Loucy (cell line): ENCODE measurements around the gene CDCA4.

Source experiments
- H2AFZ ChIP-seq: fragments of 200-600 bp; sonication (generic); 2 replicates; pipeline ENCODE4 v1.6.0; 2016; ENCODE audit warnings: antibody characterized with exemption, mild to moderate bottlenecking, low read length, moderate library complexity
- H3F3A ChIP-seq: fragments of 200-600 bp; 2 replicates; pipeline ENCODE4 v1.6.0; 2016; ENCODE audit warnings: antibody characterized with exemption, low read depth, mild to moderate bottlenecking
- H3K27me3 ChIP-seq: fragments of 200-600 bp; sonication (generic); 2 replicates; pipeline ENCODE4 v1.6.1; 2014; ENCODE audit warnings: low read length, mild to moderate bottlenecking; ENCODE audit not compliant: insufficient read depth, poor library complexity, severe bottlenecking
- H3K36me3 ChIP-seq: fragments of 200-600 bp; sonication (generic); 2 replicates; pipeline ENCODE4 v1.6.1; 2016; ENCODE audit warnings: low read length; ENCODE audit not compliant: insufficient read depth
- H3K4me1 ChIP-seq: fragments of 200-600 bp; sonication (generic); 2 replicates; pipeline ENCODE4 v1.5.1; 2014; ENCODE audit warnings: low read length, mild to moderate bottlenecking; ENCODE audit not compliant: insufficient read depth, poor library complexity, severe bottlenecking
- H3K4me2 ChIP-seq: fragments of 200-600 bp; sonication (generic); 2 replicates; pipeline ENCODE4 v1.6.0; 2014; ENCODE audit warnings: antibody characterized with exemption, low read length, low read depth, mild to moderate bottlenecking; ENCODE audit not compliant: poor library complexity, severe bottlenecking
- H3K4me3 ChIP-seq: fragments of 200-600 bp; sonication (generic); 2 replicates; pipeline ENCODE4 v1.5.1; 2014; ENCODE audit warnings: low read length, mild to moderate bottlenecking, mixed read lengths; ENCODE audit not compliant: poor library complexity, severe bottlenecking
- H3K79me2 ChIP-seq: fragments of 200-600 bp; sonication (generic); 2 replicates; pipeline ENCODE4 v1.6.1; 2014; ENCODE audit warnings: low read length; ENCODE audit not compliant: insufficient read depth
- H3K9ac ChIP-seq: fragments of 200-600 bp; sonication (generic); 2 replicates; pipeline ENCODE4 v1.6.0; 2014; ENCODE audit warnings: mild to moderate bottlenecking, low read depth, low read length, moderate library complexity; ENCODE audit not compliant: poor library complexity, severe bottlenecking
- H3K9me2 ChIP-seq: fragments of 200-600 bp; sonication (generic); replicated peaks from 2 replicates; pipeline ENCODE4 v1.6.1; 2016; ENCODE audit warnings: low read depth, low read length, mixed read lengths
- H3K9me3 ChIP-seq: fragments of 200-600 bp; sonication (generic); 2 replicates; pipeline ENCODE4 v1.6.1; 2014; ENCODE audit warnings: mild to moderate bottlenecking, antibody characterized with exemption, low read length, low read depth; ENCODE audit not compliant: insufficient read depth
- H4K20me1 ChIP-seq: fragments of 200-600 bp; sonication (generic); 2 replicates; pipeline ENCODE4 v1.6.0; 2014; ENCODE audit warnings: antibody characterized with exemption, low read length, mild to moderate bottlenecking; ENCODE audit not compliant: insufficient read depth, poor library complexity, severe bottlenecking
- CTCF ChIP-seq: fragments of 200-600 bp; sonication (generic); conservative IDR thresholded peaks from 2 replicates; pipeline ENCODE4 v1.5.1; 2014; ENCODE audit warnings: mild to moderate bottlenecking, antibody characterized with exemption, low read length
- EZH2phosphoT487 ChIP-seq: fragments of 200-600 bp; IDR thresholded peaks from 2 replicates; pipeline ENCODE4 v1.6.1; 2018; ENCODE audit warnings: antibody characterized with exemption, mild to moderate bottlenecking, moderate library complexity, borderline replicate concordance

CDCA4 gene

GRCh38 chr14:104968541-104969401, 52.1 kb downstream of the CDCA4 start:
- no peaks in the 10 kb centered on the region for H3K36me3 ChIP-seq
- H3K27me3 ChIP-seq: no peaks in the 10 kb centered on the region
- H3F3A ChIP-seq: no peaks in the 10 kb centered on the region
- TF ChIP-seq EZH2phosphoT487 (no peak), CTCF (no peak)
- no peaks in the 10 kb centered on the region for H3K9me3 ChIP-seq
- H3K4me2 ChIP-seq: no peak overlapping the region
- H2AFZ ChIP-seq: no peak overlapping the region
- H4K20me1 ChIP-seq: no peaks in the 10 kb centered on the region
- no peaks in the 10 kb centered on the region for H3K79me2 ChIP-seq
- H3K4me3 ChIP-seq: no peak overlapping the region
- no peaks in the 10 kb centered on the region for H3K9me2 ChIP-seq
- no peaks in the 10 kb centered on the region for H3K4me1 ChIP-seq
- H3K9ac ChIP-seq: no peak overlapping the region

- TF ChIP-seq CTCF (no peak), EZH2phosphoT487 (no peak)
- H4K20me1 ChIP-seq: no peaks in the 10 kb centered on the region
- no peaks in the 10 kb centered on the region for H3K9me3 ChIP-seq
- no peak overlapping the region for H3K4me2 ChIP-seq
- no peak overlapping the region for H3K4me3 ChIP-seq
- no peak overlapping the region for H2AFZ ChIP-seq
- H3K9me2 ChIP-seq: no peaks in the 10 kb centered on the region
- no peaks in the 10 kb centered on the region for H3K79me2 ChIP-seq
- no peaks in the 10 kb centered on the region for H3K36me3 ChIP-seq
- no peaks in the 10 kb centered on the region for H3F3A ChIP-seq
- no peak overlapping the region for H3K9ac ChIP-seq
- no peaks in the 10 kb centered on the region for H3K27me3 ChIP-seq
- no peaks in the 10 kb centered on the region for H3K4me1 ChIP-seq
Observed at GRCh38 chr14:104968153-104968527, 52.7 kb downstream of the CDCA4 start.

GRCh38 chr14:104967386-104968152, 53.3 kb downstream of the CDCA4 start:
- Histone ChIP-seq H4K20me1 (no peaks in the 10 kb centered on the region), H3F3A (no peaks in the 10 kb centered on the region), H3K4me1 (no peaks in the 10 kb centered on the region), H3K4me2 (no peak overlapping the region), H3K79me2 (no peaks in the 10 kb centered on the region), H3K9me3 (no peaks in the 10 kb centered on the region), H2AFZ (no peak overlapping the region), H3K27me3 (no peaks in the 10 kb centered on the region), H3K9ac (no peak overlapping the region), H3K4me3 (no peak overlapping the region), H3K9me2 (no peaks in the 10 kb centered on the region), H3K36me3 (no peaks in the 10 kb centered on the region)
- no peak for TF ChIP-seq CTCF
- no peak for TF ChIP-seq EZH2phosphoT487
